ENCODE data around the gene IFFO2.

GRCh38 chr1:18917071-18917799 lies 39.2 kb downstream of the IFFO2 start:
- TF ChIP-seq POLR2AphosphoS5 (IDR thresholded peaks at IDR 0.05): no peak
- no peak for TF ChIP-seq POLR2A (IDR thresholded peaks at IDR 0.05)
- TF ChIP-seq, protein P1, sequence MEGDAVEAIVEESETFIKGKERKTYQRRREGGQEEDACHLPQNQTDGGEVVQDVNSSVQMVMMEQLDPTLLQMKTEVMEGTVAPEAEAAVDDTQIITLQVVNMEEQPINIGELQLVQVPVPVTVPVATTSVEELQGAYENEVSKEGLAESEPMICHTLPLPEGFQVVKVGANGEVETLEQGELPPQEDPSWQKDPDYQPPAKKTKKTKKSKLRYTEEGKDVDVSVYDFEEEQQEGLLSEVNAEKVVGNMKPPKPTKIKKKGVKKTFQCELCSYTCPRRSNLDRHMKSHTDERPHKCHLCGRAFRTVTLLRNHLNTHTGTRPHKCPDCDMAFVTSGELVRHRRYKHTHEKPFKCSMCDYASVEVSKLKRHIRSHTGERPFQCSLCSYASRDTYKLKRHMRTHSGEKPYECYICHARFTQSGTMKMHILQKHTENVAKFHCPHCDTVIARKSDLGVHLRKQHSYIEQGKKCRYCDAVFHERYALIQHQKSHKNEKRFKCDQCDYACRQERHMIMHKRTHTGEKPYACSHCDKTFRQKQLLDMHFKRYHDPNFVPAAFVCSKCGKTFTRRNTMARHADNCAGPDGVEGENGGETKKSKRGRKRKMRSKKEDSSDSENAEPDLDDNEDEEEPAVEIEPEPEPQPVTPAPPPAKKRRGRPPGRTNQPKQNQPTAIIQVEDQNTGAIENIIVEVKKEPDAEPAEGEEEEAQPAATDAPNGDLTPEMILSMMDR (IDR thresholded peaks at IDR 0.05): no peak

Data from upper lobe of left lung (tissue), 4 donors.